Ecto neural progenitor cell (in vitro differentiated cells): ENCODE measurements around the gene NDUFB8.
A peak's percentile ranks its signal among the peaks of the same experiment; 100 is the strongest.

ENCODE experiments used
- DNase-seq: peaks from one replicate; pipeline ENCODE4 v3.0.0-alpha.2; 2018; ENCODE audit warnings: low spot score

NDUFB8 gene

GRCh38 chr10:100506596-100507356, 22.9 kb downstream of the NDUFB8 start:
- DNase-seq, result no peak

- DNase-seq, result no peak
Measured at GRCh38 chr10:100505164-100505563, 24.5 kb downstream of the NDUFB8 start.

DNA sequence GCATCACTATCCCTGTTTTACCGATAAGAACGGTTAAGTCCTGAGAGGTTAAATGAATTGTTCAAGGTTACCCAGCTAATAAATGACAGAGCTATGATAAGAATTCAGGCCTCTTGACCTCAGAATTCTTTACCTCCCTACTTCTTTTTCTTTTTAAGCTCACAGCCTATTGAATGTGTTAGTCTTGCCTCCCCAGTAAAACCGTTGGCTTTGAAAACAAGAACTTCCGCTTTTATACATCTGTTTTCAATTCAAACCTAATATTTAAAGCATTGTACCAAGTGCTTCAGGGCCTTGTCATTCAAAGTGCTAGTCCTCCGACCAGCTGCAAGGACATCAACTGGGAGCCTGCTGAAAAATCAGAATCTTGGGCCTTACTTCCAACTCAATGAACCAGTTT, 25.6 kb downstream of the NDUFB8 start:
- DNase-seq, result no peak

DNA sequence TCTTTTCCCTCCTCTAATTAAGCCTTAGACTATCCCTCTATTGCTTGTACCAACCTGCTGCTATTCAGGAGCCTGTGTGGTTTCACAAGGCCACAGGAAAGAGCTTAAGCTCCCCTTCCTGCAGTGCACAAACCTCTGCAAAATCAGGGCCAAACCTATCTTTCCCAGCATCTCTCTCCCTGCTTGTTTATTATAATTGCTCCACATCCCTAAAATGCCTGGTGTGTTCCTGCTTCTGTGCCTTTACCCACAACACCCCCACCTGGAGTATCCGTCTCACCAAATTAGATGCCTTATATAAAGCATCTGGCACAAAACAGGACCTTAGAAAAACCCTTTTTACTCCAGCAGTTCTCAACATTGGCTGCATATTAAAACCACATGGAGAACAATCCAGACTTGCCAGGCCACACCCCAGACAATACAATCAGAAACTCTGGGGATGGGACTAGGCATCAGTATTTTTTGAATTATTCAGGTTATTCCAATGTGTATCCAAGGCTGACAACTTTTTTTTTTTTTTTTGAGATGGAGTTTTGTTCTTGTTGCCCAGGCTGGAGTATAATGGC, 26.7 kb downstream of the NDUFB8 start:
- no peak for DNase-seq

DNA sequence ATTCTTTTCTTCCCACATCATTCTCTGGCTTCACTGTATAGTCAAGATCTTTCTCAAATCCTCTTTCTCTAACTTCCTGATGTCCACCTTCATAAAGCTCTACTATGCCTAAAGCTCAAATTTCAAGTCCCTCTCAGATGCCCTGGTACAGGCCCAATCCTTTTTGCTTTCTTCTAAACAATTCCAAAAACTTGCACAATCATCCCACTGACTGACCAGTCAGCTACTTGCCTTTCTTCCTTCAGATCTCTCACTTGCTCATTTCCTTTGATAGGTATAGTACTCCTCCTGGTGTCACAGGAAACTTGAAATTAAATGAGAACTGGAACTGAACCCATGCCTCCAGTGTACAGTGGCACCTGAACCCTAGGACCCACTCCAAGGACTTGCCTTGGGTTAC, 28.2 kb downstream of the NDUFB8 start:
- no peak for DNase-seq

GRCh38 chr10:100498059-100498458, 31.6 kb downstream of the NDUFB8 start:
- DNase-seq, result no peak

GRCh38 chr10:100496567-100496966, 33.1 kb downstream of the NDUFB8 start:
- DNase-seq, result no peak

DNA sequence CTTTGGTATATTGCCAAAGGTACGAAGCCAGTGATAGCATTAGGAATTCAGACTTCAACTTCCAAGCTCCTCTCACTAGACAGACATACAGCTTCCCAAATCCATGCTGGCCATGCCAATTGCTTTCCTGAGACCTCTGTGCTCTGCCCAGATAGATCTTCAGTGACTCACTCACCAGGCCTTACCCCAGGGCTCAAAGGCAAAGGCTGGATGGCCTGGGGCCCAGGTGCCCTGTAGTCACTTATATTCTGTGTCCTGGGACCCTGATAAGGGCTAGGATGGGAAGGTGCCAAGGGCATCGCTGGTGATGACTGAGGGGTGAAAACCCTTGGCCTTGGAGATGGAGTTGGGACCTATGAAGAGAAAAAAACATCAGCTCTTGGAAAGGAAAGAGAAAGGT, 39.1 kb downstream of the NDUFB8 start:
- no peak for DNase-seq

GRCh38 chr10:100489396-100489795, 40.3 kb downstream of the NDUFB8 start:
- no peak for DNase-seq

DNA sequence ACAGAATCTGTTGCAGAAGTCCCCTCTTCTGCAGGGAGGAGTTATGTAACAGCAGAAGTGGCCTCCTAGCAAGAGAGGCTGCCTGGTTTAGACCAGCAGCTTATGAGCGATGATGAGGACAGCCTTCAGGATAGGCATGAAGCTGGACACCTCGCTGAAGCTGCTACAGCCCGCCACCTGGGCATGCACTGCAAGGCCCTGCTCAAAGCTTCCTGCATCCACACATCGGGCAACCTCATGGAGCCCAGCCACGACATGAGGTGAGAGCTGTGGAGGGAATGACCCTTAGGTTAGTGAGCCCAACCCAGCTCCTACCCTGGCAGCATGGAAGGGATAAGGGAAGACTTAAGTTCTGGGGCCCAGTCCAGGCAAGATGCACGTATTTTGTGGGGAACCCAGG, 42.1 kb downstream of the NDUFB8 start:
- DNase-seq, result no peak

DNA sequence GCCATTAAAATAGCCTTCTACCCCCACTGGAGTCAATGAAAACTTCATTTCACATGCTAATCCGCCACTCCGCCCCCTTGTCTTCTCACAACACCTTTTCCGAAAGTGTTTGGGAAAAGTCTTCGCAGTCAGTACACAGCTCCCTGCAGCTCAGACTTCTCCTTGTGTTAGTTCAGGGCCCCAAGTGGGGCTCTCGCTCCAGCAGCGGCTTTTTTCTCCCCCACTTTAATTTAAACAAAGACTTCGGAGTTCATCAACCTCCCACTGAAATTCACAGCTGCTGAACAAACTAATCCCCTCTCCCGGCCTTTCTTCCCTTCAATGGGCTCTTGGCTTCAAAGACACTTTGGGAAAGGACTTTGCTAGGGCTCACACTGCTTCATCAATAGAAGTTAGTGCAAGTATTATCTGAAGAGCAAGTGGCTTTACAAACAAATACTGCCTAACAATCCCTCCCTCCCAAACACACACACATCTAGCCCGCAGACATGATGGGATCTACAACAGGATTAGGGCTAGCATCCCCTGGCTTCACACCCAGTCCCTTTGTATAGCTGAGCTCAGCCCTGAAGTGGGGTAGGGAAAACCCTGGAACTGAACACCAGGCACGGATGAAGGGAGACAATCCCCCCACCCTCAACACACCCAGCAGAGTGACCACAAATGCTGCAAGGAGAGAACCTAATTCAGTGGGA, 43.7 kb downstream of the NDUFB8 start:
- DNase-seq, result peak; percentile 82

- peak; percentile 75 for DNase-seq
Measured at GRCh38 chr10:100485366-100485765, 44.3 kb downstream of the NDUFB8 start.

- DNase-seq, result no peak
Measured at GRCh38 chr10:100483876-100484666, 45.6 kb downstream of the NDUFB8 start.

GRCh38 chr10:100482834-100483185, 46.9 kb downstream of the NDUFB8 start:
- no peak for DNase-seq

DNA sequence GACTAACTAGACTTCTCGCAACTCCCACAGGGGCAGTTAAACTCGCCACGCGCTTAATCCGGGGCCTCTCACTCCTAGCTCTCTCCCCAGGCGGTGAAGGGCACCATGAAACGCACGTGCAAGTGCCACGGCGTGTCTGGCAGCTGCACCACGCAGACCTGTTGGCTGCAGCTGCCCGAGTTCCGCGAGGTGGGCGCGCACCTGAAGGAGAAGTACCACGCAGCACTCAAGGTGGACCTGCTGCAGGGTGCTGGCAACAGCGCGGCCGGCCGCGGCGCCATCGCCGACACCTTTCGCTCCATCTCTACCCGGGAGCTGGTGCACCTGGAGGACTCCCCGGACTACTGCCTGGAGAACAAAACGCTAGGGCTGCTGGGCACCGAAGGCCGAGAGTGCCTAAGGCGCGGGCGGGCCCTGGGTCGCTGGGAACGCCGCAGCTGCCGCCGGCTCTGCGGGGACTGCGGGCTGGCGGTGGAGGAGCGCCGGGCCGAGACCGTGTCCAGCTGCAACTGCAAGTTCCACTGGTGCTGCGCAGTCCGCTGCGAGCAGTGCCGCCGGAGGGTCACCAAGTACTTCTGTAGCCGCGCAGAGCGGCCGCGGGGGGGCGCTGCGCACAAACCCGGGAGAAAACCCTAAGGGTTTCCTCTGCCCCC, 47.4 kb downstream of the NDUFB8 start:
- peak; percentile 88 for DNase-seq

DNA sequence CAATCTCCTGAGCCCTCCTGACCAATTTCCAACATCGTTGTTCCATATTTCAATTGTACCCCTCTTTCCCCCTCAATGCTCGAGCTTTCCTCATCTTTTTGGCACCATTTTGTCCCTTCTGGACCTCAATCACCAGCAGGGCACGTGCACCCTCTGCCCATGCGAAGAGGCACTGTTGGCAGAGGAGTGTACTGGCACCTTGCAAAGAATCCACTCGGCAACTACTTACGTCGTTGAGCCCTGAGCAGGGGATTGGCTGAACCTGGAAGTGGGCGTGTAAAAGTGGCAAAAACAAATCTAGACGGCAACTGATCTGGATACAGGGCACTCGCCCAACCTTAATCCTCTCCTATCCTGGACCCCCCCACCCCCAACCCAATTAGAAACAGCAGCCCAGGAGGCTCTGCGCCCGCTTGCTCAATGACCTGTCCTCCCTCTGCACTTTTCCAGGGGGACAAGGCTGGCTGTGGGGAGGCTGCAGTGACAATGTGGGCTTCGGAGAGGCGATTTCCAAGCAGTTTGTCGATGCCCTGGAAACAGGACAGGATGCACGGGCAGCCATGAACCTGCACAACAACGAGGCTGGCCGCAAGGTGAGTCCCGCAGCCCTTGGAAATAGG, 48.1 kb downstream of the NDUFB8 start:
- peak; percentile 94 for DNase-seq

DNA sequence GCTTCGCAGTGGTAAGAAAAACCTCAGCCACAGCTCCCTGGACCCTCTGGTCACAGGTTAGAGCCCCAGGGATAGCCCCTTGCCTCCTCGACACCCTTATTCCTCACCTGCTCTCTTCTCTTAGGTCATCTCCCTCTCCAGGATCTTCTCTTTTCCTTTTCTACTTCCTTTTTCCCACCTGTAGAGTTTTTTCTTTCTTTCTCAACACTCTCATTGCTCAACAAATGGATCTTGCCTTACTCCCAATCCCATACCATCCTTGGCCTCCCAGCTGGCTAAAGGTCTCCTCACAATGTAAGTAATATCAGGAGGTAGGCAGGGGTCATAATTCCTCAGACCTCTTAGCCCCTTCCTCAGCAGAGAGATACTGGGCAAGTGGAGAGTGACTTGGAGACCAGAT, 49.7 kb downstream of the NDUFB8 start:
- DNase-seq, result no peak

- no peak for DNase-seq
Measured at GRCh38 chr10:100479037-100479436, 50.6 kb downstream of the NDUFB8 start.

- no peak for DNase-seq
Measured at GRCh38 chr10:100477970-100478369, 51.7 kb downstream of the NDUFB8 start.
